Smooth muscle cell (in vitro differentiated cells): ENCODE measurements around the gene WDR82. TPM values are rescaled to one million over a fixed set of nuclear protein-coding genes. Genes with fewer than 3 reads are reported as not detected.
A peak's percentile ranks its signal among the peaks of the same experiment; 100 is the strongest.

ENCODE experiments used
- DNase-seq: peaks from one replicate; lab custom pipeline; 2025; ENCODE audit not compliant: unreplicated experiment; lab: John Stamatoyannopoulos, UW
- H2AFZ ChIP-seq: fragments of 200-600 bp; sonication (generic); 2 replicates; pipeline ENCODE4 v1.6.0; 2016; ENCODE audit warnings: antibody characterized with exemption, low read depth, mild to moderate bottlenecking
- H3F3A ChIP-seq: fragments of 200-600 bp; sonication (generic); 2 replicates; pipeline ENCODE4 v1.6.0; 2017; ENCODE audit warnings: antibody characterized with exemption, low read depth
- H3K27ac ChIP-seq: fragments of 200-600 bp; sonication (generic); 2 replicates; pipeline ENCODE4 v1.5.1; 2016; ENCODE audit warnings: low read depth, mild to moderate bottlenecking
- H3K27me3 ChIP-seq: fragments of 200-600 bp; sonication (generic); 2 replicates; pipeline ENCODE4 v1.6.1; 2016; ENCODE audit warnings: low read depth, mild to moderate bottlenecking
- H3K36me3 ChIP-seq: fragments of 200-600 bp; sonication (generic); 2 replicates; pipeline ENCODE4 v1.5.1; 2016; ENCODE audit warnings: low read depth
- H3K4me1 ChIP-seq: fragments of 200-600 bp; sonication (generic); 2 replicates; pipeline ENCODE4 v1.5.1; 2016; ENCODE audit warnings: low read depth
- H3K4me2 ChIP-seq: fragments of 200-600 bp; sonication (generic); 2 replicates; pipeline ENCODE4 v1.6.0; 2016; ENCODE audit warnings: mild to moderate bottlenecking
- H3K4me3 ChIP-seq: fragments of 200-600 bp; sonication (generic); 2 replicates; pipeline ENCODE4 v1.5.1; 2016; ENCODE audit warnings: mild to moderate bottlenecking
- H3K79me2 ChIP-seq: fragments of 200-600 bp; sonication (generic); 2 replicates; pipeline ENCODE4 v1.6.0; 2016; ENCODE audit warnings: low read depth, mild to moderate bottlenecking
- H3K9ac ChIP-seq: fragments of 200-600 bp; sonication (generic); 2 replicates; pipeline ENCODE4 v1.6.0; 2016; ENCODE audit warnings: low read depth
- H3K9me3 ChIP-seq: fragments of 200-600 bp; sonication (generic); replicated peaks from 2 replicates; pipeline ENCODE4 v1.5.1; 2016; ENCODE audit warnings: low read depth
- H4K20me1 ChIP-seq: fragments of 200-600 bp; sonication (generic); 2 replicates; pipeline ENCODE4 v1.6.0; 2016; ENCODE audit warnings: low read depth
- CTCF ChIP-seq: fragments of 200-600 bp; sonication (generic); IDR thresholded peaks from 2 replicates; pipeline ENCODE4 v1.5.1; 2017; ENCODE audit warnings: borderline replicate concordance, mild to moderate bottlenecking, antibody characterized with exemption; ENCODE audit not compliant: insufficient read depth, poor library complexity, severe bottlenecking
- WGBS: methylation state at CpG from one replicate; pipeline ENCODE4 v1.1.7; 2016; ENCODE audit warnings: low lambda C conversion rate; 5-methylcytosine and 5-hydroxymethylcytosine counted together
- polyA plus RNA-seq: library from polyadenylated mRNA; unstranded; fragments of >200 nt; fragmentation: Nextera tagmentation; extraction: Ambion mirVana; gene quantifications from 2 replicates; pipeline ENCODE4 v1.2.1, GENCODE V29; 2016
- total RNA-seq: library from RNA; depleted of rRNA; stranded (reverse); fragments of >200 nt; gene quantifications from 2 replicates; pipeline ENCODE4 v1.2.3, GENCODE V29; 2014

WDR82 gene
- total and polyA plus RNA-seq, 2 experiments from 2014 or later: 26.1 to 48.3 TPM

DNA sequence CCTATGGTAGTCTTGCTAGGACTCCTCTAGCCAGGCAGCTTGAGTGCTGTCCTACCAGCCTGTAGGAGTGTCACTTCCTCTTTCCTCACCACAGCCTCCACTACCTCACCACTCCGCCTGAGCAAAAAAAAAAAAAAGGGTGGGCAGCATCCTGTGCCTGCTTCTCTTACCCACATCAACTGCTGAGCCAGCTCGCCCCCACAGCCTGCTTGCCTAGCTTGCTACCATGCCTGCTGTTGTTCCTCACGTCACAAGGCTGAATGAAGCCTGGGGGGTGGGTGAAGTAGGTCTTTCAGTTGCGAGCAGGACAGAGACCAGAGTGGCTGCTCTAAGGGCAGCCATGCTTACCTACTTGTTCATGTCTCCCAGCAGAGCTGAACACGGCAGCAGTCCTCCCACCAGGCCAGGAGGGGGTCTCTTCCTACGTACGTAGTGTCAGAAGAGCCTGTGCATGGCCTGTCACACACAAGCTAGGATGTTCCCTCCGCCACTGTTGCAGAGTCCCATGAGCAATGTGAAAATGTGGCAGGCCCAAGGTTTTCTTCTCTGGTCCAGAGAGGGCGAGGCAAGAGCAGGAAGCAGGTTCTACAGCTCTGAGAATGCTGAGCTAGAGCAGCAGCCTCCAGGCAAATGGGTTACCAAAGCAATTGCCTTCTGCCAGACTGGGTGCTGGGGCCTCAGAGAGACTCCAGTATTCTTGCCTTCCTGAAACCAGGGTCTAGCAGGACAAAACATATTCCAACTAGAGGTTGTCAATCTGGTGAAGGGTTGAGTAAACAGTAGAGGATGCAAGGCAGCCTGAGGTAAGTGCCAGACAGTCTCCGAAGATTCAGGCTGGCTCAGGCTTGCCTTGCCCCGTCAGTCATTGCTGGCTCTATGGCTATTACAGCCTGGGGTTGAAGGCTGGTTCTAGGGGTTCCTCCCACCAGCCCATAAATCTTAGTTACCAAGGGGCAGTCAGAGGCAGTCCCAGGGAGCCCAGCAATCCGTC is 24.8 kb downstream of the WDR82 start:
- WGBS: 76% methylated on average over 12 of the region's 12 CpGs
- no peaks in the 10 kb centered on the region for H3K9me3 ChIP-seq
- H3K27ac ChIP-seq: peak overlapping the region; percentile 55
- no peaks in the 10 kb centered on the region for H3K79me2 ChIP-seq
- TF ChIP-seq CTCF: no peak
- H4K20me1 ChIP-seq: peaks cover 50% of the 10 kb centered on the region
- H3K36me3 ChIP-seq: peaks cover 7% of the 10 kb centered on the region
- H3K27me3 ChIP-seq: no peaks in the 10 kb centered on the region
- no peak for DNase-seq
- H2AFZ ChIP-seq: no peak overlapping the region
- H3K4me2 ChIP-seq: no peak overlapping the region
- H3K9ac ChIP-seq: no peak overlapping the region
- H3K4me1 ChIP-seq: no peaks in the 10 kb centered on the region
- H3K4me3 ChIP-seq: no peak overlapping the region
- peaks cover 9% of the 10 kb centered on the region for H3F3A ChIP-seq

DNA sequence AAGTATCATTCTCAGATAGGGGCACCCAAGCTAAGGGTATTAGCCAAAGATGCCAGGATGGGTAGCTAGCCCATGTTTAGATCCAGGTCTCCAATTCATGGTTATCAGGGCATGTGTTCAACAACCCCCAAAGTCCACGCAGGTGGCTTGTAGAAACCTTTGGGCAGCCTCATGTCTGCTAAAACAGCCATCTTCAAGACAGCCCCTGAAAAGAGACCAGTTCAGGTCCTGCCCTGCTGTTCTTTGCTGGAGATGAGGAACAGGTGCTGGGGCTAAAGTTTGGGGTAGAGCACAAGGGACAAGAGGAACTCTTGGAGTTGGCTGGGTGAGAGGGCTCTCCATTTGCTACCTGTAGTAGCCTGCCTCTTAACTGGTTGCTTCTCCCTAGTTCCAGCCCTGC is 28.3 kb downstream of the WDR82 start:
- H3K27me3 ChIP-seq: no peaks in the 10 kb centered on the region
- H3K36me3 ChIP-seq: no peaks in the 10 kb centered on the region
- H3K4me2 ChIP-seq: no peak overlapping the region
- H3F3A ChIP-seq: peaks cover 9% of the 10 kb centered on the region
- no peak overlapping the region for H2AFZ ChIP-seq
- H3K9ac ChIP-seq: no peak overlapping the region
- no peak for TF ChIP-seq CTCF
- H4K20me1 ChIP-seq: peaks cover 19% of the 10 kb centered on the region
- no peaks in the 10 kb centered on the region for H3K9me3 ChIP-seq
- no peak for DNase-seq
- H3K4me3 ChIP-seq: no peak overlapping the region
- peaks cover 4% of the 10 kb centered on the region for H3K4me1 ChIP-seq
- WGBS: 100% methylated on average over 1 of the region's 1 CpG
- H3K79me2 ChIP-seq: no peaks in the 10 kb centered on the region
- H3K27ac ChIP-seq: no peak overlapping the region

DNA sequence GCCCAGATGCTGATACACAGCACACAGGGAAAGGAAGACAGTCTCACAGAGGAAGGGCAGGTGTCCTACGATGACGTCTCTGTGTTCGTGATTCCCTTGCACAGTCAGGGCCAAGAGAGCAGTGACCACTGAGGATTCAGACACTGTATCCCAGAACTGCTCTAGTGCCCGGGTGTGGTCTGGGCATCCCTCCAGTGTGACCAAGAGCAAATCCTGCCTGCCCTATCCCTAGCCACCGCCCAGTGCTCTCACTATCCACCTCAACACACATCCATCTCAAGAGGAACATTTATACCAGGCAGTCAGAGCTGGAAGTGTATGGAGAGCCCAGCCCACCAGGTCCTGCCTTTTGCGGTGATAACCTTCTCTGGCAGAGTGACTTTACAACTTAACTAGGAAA is 28.8 kb downstream of the WDR82 start:
- no peak overlapping the region for H2AFZ ChIP-seq
- no peak overlapping the region for H3K4me2 ChIP-seq
- H3F3A ChIP-seq: peaks cover 9% of the 10 kb centered on the region
- no peak overlapping the region for H3K27ac ChIP-seq
- WGBS: 99% methylated on average over 6 of the region's 6 CpGs
- H3K79me2 ChIP-seq: no peaks in the 10 kb centered on the region
- H3K27me3 ChIP-seq: no peaks in the 10 kb centered on the region
- no peak for TF ChIP-seq CTCF
- H4K20me1 ChIP-seq: peaks cover 17% of the 10 kb centered on the region
- H3K4me1 ChIP-seq: peaks cover 4% of the 10 kb centered on the region
- no peak overlapping the region for H3K4me3 ChIP-seq
- DNase-seq: no peak
- H3K9me3 ChIP-seq: no peaks in the 10 kb centered on the region
- no peak overlapping the region for H3K9ac ChIP-seq
- no peaks in the 10 kb centered on the region for H3K36me3 ChIP-seq
